ENCODE results near the gene ATG4D.
"Not testable (repeated sequence)": the region's sequence is repeated elsewhere in the genome, so short reads cannot be mapped to it uniquely, and the experiment has no call there.

GRCh38 chr19:10539016-10539415, 4.7 kb upstream of the ATG4D start:
- not testable (repeated sequence) for TF ChIP-seq CTCF (conservative IDR thresholded peaks at IDR 0.05; ENCODE audit: low read length); EZH2phosphoT487 (IDR thresholded peaks at IDR 0.05; ENCODE audit: borderline replicate concordance, low read depth, low read length)

All from OCI-LY7 (cell line).